ENCODE data around the gene SLC35F1. TPM values are rescaled to one million over a fixed set of nuclear protein-coding genes. Genes with fewer than 3 reads are reported as not detected.

The SLC35F1 gene
- total RNA-seq, 4 donors from 2014 or later: 0.08 to 0.57 (median 0.09) TPM

GRCh38 chr6:117951783-117952182 lies 44.7 kb downstream of the SLC35F1 start:
- 15 to 24% methylated on average over 3 of the region's 3 CpGs for WGBS, 2 donors
- no peak for DNase-seq
- Histone ChIP-seq H3K9me3 (no peaks in the 10 kb centered on the region), H3K27ac (no peak overlapping the region), H3K4me3 (no peak overlapping the region), H3K27me3 (no peaks in the 10 kb centered on the region), H3K4me1 (no peaks in the 10 kb centered on the region), H3K36me3 (no peaks in the 10 kb centered on the region)
- no peak for TF ChIP-seq CTCF (IDR thresholded peaks at IDR 0.05)
- no peak for TF ChIP-seq POLR2A (IDR thresholded peaks at IDR 0.05)
- intact Hi-C loops (cut with DNase I): no loop called here

DNA sequence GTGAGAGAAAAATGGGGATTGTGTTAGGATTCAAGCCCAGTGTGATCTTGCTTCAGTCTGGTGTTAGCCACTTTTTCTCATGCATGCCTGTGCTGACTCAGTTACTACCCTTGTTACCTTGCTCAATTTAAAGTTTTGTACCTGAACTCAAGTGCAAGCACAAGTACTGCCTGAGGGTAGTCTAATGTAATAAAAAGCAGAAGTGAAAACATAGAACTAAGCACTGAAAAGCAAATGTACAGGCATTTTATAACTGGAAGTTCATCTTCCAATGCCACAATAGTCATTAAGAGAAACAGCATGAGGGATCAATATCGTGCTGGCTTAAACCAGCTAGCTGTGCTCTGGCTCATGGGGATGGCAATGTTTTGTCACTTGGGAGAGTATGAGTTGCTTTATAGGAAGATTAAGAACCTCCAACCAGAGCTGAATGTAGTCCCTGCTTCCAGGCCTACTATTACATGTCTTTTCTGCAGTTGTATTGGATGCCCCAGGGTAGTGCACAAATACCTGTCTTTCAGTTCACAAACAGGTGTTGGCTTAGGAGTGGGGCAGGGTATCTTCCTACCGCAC lies 48.7 kb downstream of the SLC35F1 start:
- Histone ChIP-seq H3K4me3 (no peak overlapping the region), H3K27ac (no peak overlapping the region), H3K36me3 (no peaks in the 10 kb centered on the region), H3K27me3 (no peaks in the 10 kb centered on the region), H3K9me3 (no peaks in the 10 kb centered on the region), H3K4me1 (no peaks in the 10 kb centered on the region)
- no peak for DNase-seq
- 62 to 88% methylated on average over 1 to 2 of the region's 2 CpGs for WGBS, 2 donors
- intact Hi-C loops (cut with DNase I): no loop called here
- TF ChIP-seq CTCF (IDR thresholded peaks at IDR 0.05) (no peak), POLR2A (IDR thresholded peaks at IDR 0.05) (no peak)

DNA sequence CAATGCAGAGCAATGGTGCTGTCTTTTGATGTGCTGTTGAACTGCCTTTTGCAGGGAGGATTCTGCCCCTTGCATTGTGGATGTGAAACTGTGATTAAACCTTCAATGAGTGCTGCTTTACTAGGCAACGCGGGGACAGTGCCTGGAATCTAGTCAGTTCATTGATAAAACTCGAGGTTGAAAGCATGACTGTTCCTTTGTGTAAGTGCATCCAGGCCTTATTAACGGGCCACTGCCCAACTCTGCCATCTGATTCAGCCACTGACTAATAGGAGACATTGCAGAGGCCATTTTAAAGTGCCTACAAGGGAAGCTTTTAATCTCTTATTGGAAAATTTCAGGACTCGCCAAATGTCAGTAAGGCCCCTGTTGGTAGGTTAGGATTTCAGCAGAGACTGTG lies 49.3 kb downstream of the SLC35F1 start:
- TF ChIP-seq CTCF (IDR thresholded peaks at IDR 0.05): no peak
- no peak for TF ChIP-seq POLR2A (IDR thresholded peaks at IDR 0.05)
- DNase-seq: no peak
- Histone ChIP-seq H3K27ac (no peak overlapping the region), H3K36me3 (no peaks in the 10 kb centered on the region), H3K4me1 (no peaks in the 10 kb centered on the region), H3K4me3 (no peak overlapping the region), H3K27me3 (no peaks in the 10 kb centered on the region), H3K9me3 (no peaks in the 10 kb centered on the region)
- intact Hi-C loops (cut with DNase I): no loop called here
- WGBS, 2 donors: 71 to 74% methylated on average over 2 to 5 of the region's 5 CpGs

GRCh38 chr6:117958536-117958935 lies 51.5 kb downstream of the SLC35F1 start:
- intact Hi-C loops (cut with DNase I): no loop called here
- WGBS, 2 donors: 50 to 55% methylated on average over 3 of the region's 3 CpGs
- H3K27me3 ChIP-seq: no peaks in the 10 kb centered on the region

DNA sequence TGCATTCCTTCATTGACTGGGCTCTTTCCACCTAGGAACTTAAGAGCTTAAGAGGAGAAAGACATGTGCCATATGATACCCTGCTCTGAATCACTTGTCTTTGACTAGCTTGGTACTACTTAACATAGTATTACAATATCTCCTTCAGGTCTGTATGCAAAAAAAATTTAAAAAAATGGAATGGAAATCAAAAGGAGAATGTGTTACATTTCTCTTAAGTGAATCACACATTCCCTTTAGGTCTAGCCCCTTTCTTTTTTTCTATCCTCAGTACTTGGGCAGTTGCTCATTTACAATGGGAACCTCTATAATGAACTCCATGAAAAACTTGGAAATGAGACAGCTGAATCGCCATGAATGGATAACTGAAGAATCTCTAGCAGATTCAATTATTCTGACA lies 53.8 kb downstream of the SLC35F1 start:
- H3K9me3 ChIP-seq: no peaks in the 10 kb centered on the region
- H3K27ac ChIP-seq: no peak overlapping the region
- intact Hi-C loops (cut with DNase I): no loop called here
- no peaks in the 10 kb centered on the region for H3K4me1 ChIP-seq
- no peak overlapping the region for H3K4me3 ChIP-seq
- TF ChIP-seq POLR2A (IDR thresholded peaks at IDR 0.05) (no peak), CTCF (IDR thresholded peaks at IDR 0.05) (no peak)
- 47 to 61% methylated on average over 1 of the region's 1 CpG for WGBS, 2 donors
- no peak for DNase-seq
- no peaks in the 10 kb centered on the region for H3K27me3 ChIP-seq
- no peaks in the 10 kb centered on the region for H3K36me3 ChIP-seq

More at GRCh38 chr6:117958536-117958935, 51.5 kb downstream of the SLC35F1 start:
- no peak for DNase-seq
- H3K4me3 ChIP-seq: no peak overlapping the region
- TF ChIP-seq POLR2A (IDR thresholded peaks at IDR 0.05): no peak
- no peak for TF ChIP-seq CTCF (IDR thresholded peaks at IDR 0.05)
- H3K4me1 ChIP-seq: no peaks in the 10 kb centered on the region
- no peak overlapping the region for H3K27ac ChIP-seq
- no peaks in the 10 kb centered on the region for H3K9me3 ChIP-seq
- H3K36me3 ChIP-seq: no peaks in the 10 kb centered on the region
